NCI-H1092 treated with DMSO at 0.1 percent for 48 hours (cell line): Measurements from ENCODE around the gene ASZ1.

Experiments
- DNase-seq: peaks from one replicate; lab custom pipeline; 2025; lab: John Stamatoyannopoulos, UW

ASZ1 gene

DNA sequence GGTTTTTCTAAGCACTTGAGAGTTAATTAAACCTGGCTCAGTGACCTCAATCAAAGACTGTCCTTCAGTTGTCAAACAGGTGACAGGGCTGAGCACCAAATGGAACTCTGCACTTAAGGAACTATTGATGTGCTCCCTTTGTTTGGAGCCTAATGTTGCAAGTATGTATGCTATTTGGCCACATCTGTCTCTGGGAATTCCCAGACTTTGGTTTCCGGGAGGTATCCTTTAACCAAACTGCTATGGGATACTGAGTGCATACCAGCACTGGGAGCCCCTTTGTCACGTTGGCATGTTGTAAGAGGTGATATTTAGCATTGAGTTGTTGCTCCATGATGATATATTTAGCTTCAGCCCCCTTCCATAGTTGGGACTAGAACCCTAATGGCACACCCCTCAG lies 25.2 kb downstream of the ASZ1 start:
- no peak for DNase-seq

DNA sequence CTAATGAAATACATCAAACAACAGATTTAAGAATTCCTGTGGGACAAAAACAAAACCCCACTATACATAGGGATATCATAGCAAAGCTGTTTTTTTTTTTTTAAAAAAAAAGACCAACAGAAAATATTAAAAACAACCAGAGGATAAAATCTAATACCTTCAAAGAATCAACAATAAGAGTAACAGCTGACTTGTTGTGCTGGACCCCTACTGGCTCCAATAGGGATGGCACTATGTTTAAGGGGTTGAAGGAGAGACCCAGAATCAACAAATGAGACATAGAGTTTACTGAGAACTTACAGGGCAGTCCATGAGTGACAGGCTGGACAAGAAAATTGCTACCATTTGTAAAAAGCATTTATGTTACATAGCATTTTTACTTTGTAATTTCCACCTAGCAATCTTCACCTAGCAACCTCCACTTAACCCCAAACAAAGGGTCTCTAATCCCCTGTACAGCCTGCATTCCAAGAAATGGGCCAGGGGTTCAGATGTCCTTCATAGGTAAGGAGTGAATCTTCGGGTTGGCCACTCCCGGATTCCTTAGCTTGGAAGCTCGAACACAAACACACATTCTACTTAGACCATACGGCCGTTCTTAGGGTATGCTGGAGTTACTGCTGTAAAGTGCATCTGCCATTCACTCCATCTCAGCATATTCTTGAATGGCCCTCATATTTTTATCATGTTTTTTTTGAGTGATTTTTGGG lies 25.8 kb downstream of the ASZ1 start:
- DNase-seq: no peak

DNA sequence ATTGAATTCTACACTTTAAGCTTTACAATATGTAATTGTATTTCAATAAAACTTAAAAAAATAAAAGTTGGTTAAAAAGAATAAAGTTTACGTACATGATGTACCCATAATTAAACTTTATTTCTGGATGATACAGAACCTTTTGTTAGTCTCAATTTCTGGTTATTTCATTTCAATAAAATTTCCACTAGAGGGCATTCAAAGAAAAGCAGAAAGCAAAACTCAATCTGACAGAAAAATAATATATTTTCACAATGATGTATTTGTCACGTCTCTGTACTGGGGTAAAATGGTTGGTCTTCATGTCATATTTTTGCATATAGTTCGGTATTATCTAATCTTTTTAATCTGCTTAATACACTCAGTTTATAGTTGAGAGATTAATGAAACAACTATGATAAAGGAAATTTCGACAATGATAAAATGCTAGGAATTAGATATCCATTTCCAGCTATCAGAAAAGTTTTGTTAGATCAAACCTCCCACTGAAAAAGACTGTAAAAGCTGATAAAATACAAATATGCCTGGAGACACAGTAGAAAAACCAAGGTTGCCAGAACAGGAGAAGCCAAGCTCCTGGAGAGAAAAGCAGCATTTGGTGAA lies 27.4 kb downstream of the ASZ1 start:
- peak; percentile 43 for DNase-seq

DNA sequence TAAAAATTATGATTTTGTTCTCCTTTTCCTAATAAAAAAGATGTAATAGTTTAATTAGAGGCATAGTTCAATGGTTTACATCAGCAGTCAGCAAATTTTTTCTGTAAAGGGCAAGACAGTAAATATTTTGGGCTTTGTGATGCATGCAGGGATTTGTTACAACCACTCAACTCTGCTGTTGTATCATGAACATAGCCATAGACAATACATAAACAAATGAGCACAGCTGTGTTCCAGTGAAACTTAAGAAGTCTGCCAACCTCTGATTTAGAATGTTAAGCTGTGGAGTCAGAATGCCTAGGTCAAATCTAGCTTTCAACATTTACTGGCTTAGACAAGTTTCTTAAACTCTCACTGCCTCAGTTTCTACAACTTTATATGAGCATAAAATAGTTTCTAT lies 31.6 kb downstream of the ASZ1 start:
- DNase-seq: no peak

DNA sequence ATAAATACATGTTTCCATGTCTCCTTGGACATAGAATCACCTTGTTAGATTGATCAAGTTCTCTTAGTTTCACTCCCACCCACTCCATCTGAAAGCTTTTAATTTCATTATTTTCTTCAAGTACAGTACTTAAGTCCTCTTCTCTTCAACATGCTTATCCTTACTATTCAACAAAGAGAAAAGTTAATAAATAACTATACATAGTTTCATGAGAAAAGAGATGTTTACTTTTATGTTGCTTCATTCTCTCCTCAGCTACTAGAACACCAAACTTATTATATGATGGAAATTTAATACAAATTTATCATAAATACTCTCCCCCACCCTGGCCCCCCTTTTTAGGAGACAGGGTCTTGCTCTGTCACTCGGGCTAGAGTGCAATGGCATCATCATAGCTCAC lies 33.5 kb downstream of the ASZ1 start:
- no peak for DNase-seq

DNA sequence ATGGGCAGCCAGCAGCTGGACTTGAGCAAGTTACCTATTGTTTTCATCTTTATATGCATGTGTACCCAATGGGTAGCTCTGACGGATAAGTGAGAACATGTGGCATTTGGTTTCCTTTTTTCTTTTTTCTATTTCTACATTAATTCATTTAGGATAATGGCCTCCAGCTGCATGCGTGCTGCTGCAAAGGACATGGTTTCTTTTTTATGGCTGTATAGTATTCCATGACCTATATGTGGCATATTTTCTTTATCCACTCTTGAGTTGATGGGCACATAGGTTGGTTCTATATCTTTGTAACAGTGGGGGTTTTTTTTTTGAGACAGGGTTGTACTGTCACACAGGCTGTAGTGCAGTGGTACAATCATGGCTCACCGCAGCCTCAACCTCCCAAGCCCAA lies 37.4 kb downstream of the ASZ1 start:
- no peak for DNase-seq

DNA sequence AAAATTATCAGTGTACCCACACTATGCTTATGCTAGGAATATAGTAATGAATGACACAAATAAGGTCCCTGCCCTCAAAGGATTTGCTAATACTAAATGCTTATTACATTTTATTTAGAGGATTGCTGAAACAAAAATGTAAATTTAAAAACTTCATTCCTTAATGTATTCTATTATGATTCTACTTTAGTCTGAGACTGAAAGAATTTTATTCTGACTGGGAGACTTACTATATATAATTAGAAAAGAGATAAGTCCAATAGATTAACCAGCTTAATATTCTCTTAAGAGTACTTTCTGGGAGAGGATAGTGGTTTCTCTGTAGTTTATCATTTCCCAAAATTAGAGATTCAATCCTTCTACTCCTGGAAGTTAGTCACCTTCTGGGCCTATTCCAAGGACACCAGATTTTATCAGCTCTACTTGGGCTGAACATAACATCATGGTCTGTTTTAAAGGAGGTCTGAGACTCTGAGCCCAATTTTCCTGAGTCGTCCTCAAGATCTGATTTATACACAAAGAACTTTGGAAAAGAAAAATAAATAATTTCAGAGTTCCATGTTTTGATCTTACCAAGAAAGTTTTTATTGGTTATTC lies 41.1 kb downstream of the ASZ1 start:
- DNase-seq: no peak

DNA sequence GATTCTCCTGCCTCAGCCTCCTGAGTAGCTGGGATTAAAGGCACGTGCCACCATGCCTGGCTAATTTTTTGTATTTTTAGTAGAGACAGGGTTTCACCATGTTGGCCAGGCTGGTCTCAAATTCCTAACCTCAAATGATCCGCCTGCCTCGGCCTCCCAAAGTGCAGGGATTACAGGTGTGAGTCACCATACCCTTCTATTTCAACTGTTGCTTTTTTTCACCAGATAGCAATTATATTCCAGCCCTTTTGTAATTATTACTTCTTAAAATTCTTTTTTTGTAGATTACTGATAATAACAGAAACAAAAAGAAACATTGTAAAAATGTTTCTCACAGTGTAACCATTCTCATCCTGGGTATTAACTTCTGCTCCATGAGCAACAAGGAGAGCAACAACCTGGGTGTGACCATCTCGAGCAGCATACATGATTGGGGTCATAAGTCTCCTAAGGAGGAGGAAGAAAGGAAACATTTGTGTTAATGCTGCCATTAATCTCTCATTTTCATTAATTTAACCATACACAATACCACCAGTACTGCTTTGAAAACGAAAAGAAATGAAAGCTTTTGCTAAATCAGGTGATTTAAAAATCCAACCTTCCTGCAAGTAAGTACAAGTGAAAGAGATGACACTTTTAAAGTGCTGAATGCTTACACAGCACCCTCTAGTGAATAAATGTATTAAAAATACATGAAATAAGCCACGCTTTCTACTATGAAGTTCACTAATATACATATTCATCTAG lies 41.8 kb downstream of the ASZ1 start:
- DNase-seq: no peak

DNA sequence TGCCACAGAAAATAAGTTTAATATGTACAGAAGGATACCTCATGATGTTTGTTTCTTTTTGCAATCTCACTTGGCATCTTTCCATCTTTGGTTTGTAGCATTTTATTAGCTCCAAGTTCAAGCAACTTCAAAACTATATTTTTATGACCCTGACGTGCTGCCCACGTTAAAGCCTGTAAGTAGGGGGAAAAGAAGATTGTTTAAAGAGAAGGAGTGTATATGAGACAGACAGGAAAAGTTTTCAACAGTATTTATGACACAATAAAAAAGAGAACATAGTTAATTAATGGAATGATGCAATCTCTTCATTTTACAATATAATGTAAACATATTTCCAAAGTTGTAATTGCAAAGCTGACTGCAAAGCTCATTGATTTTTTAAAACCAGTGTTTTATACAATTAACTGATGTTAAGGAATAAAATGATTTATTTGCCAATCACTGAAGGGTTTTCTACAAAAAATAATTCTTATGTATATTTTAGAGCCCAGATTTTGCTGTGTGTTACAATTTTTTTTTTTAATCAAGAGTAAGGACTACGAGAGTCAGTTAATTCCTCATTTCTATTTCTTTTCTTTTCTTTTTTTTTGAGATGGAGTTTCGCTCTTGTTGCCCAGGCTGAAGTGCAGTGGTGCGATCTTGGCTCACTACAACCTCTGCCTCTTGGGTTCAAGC lies 42.5 kb downstream of the ASZ1 start:
- DNase-seq: no peak

DNA sequence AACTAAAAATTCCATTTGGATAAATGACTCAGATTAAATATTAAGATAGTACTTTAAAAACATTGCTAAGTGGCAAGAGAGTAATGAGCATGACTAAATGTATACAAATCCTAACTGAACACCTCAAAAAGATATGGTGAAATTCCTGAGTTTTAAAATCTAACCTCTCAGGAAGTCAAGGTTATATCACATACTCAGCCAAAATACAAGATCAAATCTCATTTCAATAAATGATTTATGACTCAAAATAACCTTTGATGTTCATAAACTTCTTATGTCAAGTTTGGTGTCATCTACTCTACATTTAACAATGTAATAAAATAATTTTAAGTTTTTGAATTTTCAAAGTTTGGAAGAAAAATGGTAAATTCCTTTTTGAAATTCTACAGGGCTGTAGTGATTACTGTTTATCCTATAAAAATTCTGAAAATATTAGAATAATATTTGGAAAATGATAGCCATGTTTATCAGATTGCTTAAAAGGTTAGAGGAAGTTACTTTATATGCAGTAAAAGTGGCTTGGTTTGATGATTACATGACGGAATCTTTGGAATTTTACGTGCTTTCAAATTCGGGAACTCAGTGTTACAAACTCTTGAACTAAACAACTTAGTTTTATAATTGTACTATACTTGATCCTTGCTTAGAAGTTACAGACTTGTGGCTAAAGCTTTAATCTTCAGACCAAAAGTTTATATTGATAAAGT lies 43.7 kb downstream of the ASZ1 start:
- DNase-seq: no peak

DNA sequence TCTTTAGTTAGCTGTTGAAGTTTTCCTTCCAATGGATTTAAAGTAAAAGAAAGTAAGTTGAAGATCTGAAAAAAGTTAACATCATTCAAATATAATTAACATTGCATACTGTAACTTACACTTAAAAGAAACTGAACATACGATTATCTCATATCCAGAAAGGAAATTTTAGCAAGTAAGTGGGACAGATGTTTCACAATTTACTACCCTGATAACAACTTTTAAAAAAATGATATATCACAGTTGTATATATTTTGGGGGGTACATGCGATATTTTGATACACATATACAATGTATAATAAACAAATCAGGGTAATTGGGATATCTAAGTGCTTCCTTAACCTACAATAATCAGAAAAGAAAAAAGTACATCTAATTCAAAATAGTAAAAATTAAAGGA lies 44.2 kb downstream of the ASZ1 start:
- no peak for DNase-seq

DNA sequence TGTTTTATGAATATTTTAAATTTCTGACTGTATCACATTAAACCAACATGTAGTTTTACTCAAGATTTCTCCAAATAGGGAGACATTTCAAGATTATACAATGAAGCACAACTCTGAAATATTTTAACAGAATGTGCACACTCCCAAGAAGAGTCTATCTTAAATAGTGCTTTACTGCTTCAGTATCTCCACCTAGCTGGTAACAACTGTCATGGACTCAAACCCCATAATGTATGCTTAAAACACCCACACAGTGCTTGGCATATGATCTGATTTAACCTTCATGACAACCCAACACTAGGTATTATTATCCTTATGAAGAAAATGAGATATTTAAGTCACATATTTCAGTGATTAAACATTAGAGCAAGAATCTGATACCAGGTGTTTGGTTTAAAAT lies 45.9 kb downstream of the ASZ1 start:
- DNase-seq: no peak

DNA sequence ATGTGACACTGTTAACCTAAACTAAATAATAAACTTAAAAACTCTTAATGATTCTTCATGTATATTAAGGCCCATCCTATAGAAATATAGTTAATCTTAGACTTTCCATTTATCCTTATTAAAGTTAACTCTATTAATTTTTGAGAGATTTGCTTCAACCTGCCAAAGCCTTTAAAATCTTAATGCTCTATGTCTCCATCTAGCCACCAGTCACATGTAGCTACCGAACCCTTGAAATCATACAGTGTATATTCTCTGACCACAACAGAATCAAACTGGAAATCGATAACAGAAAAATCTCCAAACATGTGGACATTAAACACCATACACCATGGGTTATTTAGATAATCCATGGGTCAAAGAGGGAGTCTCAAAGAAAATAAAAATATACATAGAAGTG lies 51.9 kb downstream of the ASZ1 start:
- DNase-seq: no peak

DNA sequence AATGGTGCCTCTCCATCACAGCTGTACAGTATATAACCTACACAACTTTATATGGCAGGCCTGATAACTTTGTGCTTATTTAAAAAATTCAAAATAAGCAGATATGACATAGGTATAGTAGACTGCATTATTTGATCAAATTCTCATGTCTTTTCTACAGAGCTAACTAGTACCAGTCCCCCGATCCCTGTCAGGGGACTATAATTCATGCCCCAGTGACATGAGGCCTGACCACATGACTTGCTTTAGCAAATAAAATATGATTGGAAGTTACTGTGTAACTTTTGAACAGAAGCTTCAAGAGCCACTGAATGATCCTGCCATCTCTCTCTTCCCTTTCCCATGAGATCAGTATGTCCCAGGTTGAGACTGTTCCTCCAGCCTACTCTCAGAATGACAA lies 55.2 kb downstream of the ASZ1 start:
- DNase-seq: no peak

DNA sequence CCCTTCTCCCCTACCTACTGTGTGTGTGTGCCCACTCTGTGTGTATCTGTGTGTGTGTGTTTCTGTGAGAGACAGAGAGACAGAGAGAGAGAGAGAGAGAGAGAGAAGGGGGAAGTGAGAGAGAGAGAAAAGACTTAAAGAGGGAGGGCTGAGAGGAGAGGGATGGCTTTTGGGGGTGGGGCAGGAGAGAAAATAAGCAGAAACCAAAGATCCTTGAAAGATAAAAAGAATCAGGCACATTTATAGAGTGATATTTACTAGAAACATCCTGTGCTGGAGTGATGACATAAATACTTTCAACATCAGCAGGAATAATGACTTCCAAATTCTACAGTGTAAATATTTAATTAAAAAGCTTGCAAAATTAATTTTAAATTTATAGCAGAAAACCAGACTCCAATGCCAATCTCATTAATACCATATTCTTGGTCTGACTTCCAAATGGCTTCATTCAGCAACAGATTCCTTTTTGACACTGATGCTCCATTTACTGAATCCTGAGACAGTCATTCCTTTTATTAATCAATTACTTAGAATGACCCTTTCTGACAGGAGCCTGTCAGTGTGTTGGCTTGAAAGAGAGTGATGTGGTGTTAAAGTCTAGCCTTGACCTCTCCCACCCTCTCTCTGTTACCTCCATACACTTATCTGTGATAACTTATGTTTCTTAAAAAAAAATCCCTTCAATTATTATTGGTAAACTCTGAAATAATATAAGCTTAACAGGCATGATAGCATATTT lies 62.8 kb downstream of the ASZ1 start:
- DNase-seq: no peak

DNA sequence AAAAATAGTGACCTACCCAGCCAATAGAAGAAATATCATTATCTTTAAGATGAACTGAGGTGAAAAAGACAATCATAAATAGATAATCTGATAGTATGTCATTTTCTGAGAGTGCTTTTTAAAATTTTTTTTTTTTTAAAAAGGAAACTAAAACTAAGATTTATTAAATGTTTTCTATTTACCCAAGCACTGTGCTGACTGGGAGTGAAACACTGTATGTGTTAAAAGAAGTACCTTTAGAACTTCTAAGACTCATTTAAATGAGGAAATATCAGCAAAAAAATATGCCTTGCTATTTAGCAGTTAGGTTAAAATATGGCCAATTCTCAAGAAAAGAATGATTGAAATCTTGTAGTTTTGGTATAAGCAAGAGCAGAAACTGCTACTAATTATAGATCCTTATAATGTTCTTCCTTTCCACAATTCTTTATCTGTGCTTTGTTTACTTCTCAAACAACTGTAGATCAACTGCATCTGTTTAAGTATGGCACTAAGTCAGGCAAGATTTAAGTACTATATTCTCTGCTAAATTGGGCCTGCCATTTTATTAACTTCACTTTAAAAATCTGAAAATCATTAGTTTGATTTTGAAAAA lies 64.9 kb downstream of the ASZ1 start:
- no peak for DNase-seq

DNA sequence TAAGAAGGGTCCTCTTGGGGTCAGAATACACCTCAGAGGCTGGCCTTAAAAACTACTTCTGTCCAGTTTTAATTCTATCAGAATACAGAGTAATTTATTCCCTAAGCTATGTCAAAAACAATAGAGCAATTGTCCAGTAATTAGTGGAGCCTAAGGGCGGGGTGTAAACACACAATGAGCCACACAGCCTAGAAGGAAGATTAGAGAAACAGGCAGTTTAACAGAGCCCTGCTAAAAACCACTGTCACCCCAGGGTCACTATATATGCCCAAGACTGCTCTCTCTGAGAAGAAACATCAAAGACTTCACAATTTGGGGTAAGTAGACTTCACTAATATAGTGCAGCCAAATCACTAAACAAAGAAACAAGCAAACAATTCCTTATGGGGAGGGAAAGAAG lies 77.3 kb downstream of the ASZ1 start:
- DNase-seq: no peak

DNA sequence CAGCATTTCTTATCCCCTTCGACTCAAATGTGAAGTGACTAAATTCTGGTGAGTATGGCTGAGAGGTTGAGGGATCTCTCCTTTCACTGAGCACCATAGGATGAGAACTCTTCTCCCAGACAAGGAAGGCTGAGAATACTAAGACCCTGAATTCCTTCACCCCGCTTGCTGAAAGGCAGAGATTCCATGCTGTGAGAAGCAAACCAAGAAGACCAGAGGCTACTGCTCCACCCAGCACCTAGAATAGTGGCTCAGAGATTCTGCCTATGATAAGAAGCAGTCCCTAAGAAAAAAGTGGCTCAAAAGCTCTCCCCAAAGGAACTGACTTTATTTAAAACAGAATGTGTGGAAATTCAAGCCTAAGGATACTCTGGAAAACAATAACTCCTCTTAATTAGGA lies 77.7 kb downstream of the ASZ1 start:
- no peak for DNase-seq

DNA sequence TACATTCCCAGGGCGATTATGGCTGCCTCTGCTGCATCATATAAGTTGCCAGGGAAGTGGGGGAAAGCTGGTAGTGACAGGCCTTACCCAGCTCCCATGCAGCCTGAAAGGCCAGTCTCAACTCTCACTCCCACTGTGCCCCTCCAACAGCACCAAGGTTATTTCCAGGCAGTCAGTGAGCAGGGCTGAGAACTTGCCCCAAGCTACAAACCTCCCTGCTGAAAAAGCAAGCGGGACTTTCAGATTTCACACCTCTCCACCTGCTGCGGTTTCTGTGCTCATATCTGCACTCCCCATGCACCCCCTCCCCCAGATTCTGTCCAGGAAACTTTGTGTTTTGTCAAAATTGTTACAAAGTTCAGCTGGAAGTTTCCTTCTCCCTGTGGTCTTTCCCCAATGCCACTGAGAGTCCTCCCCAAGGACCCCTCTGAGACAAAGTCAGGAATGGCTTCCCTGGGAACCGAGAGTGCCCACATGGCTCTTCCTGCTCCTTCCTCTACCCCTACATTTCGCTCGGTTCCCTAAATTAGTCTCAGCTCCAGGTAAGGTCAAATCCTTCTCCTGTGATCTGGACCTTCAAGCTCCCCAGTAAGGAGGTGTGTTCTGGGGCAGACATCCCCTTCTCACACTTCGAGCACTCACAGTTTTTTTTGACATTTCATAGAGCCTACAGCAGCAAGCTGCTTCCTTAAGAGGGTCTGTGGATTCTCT lies 79.2 kb downstream of the ASZ1 start:
- DNase-seq: no peak

DNA sequence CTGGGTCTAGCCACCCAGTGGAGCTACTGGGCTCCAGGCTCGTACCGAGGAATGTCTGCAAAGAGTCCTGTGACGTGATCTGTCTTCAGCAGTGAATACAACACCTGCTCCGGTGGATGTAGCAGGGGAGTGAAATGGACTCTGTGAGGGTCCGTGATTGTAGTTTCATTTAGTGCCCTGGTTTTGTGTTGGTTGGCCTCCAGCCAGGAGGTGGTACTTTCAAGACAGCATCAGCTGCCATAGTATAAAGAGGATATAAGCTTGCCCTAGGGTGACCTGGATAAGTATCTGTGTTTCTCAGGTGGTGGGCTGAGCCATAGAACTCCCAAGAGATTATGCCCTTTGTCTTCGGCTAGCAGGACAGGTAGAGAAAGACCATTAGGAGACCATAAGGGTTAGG lies 79.8 kb downstream of the ASZ1 start:
- no peak for DNase-seq
